Measurements from ENCODE around the gene BCLAF1. TPM values are rescaled to one million over a fixed set of nuclear protein-coding genes. Genes with fewer than 3 reads are reported as not detected.

The BCLAF1 gene, protein sequence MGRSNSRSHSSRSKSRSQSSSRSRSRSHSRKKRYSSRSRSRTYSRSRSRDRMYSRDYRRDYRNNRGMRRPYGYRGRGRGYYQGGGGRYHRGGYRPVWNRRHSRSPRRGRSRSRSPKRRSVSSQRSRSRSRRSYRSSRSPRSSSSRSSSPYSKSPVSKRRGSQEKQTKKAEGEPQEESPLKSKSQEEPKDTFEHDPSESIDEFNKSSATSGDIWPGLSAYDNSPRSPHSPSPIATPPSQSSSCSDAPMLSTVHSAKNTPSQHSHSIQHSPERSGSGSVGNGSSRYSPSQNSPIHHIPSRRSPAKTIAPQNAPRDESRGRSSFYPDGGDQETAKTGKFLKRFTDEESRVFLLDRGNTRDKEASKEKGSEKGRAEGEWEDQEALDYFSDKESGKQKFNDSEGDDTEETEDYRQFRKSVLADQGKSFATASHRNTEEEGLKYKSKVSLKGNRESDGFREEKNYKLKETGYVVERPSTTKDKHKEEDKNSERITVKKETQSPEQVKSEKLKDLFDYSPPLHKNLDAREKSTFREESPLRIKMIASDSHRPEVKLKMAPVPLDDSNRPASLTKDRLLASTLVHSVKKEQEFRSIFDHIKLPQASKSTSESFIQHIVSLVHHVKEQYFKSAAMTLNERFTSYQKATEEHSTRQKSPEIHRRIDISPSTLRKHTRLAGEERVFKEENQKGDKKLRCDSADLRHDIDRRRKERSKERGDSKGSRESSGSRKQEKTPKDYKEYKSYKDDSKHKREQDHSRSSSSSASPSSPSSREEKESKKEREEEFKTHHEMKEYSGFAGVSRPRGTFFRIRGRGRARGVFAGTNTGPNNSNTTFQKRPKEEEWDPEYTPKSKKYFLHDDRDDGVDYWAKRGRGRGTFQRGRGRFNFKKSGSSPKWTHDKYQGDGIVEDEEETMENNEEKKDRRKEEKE
- total RNA-seq = 100 to 1,000 TPM; 136 to 218 (median 151) TPM

DNA sequence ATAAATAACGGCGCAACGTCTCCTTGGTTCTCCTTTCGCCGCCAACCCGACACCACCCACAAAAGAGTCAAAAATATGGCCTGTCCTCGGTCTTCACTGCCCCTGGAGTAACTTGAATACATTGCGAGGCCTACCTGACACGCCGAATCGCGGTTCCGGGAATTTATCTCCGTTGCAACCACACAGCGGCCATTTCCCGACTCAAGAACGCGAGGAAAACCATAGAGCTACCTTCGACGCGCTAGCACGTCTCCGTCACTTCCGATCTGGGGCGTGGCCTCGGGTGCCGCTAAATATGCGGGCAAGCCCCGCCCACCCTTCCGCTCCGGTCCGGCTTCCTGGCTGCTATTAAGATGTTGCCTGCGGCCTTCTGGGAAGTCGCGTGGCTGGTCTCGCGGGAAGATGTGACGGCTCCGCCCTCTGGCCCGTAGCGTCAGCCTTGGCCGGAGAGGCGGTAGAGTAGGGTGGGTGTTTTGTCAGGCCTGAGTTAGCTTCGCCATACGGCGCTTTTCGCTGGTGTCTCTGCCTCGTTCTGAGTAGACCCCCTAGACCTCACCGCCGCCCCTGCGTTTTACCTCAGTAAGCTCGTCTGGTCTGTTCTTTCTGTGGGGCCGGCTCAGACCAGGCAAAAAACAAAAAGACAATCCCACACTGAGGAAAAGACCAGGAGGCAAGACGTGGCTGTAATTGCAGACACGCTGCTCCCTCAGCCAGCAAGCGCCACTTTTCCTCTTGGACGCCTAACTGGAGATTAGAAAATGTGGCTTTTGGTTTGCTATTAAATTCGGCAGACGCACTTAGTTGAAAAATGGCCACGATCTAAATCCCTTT, at the start of gene BCLAF1:
Gene BCLAF1, minus strand, starts transcription at position 268 of the 831 bp plus-strand sequence. CDS start 9,980 bp downstream, outside the sequence.
- intact Hi-C loops (cut with DNase I; ENCODE audit: low total_unique reads) = no loop called here

DNA sequence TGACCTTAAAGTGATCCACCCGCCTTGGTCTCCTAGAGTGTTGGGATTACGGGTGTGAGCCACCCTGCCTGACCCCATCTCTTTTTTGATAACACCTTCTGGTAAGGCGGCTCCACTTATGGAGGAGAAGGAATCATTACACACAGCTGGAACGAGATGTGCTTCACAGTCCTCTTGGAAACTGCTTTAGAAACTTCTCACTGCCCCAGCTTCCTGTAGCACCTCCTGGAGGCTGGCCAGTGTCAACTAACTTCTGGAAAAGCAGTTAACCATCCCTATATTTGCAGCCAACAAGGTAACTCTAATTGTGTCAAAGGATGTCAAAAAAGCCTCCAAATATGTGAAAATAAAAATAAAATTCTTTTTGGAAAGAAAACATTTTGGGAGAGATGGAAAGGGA, 48.8 kb upstream of the BCLAF1 start:
- H3K27ac ChIP-seq = no peak overlapping the region
- no peak overlapping the region for H3K4me3 ChIP-seq
- H3K9me3 ChIP-seq = no peaks in the 10 kb centered on the region
- H3K27me3 ChIP-seq = no peaks in the 10 kb centered on the region
- TF ChIP-seq, protein P1, sequence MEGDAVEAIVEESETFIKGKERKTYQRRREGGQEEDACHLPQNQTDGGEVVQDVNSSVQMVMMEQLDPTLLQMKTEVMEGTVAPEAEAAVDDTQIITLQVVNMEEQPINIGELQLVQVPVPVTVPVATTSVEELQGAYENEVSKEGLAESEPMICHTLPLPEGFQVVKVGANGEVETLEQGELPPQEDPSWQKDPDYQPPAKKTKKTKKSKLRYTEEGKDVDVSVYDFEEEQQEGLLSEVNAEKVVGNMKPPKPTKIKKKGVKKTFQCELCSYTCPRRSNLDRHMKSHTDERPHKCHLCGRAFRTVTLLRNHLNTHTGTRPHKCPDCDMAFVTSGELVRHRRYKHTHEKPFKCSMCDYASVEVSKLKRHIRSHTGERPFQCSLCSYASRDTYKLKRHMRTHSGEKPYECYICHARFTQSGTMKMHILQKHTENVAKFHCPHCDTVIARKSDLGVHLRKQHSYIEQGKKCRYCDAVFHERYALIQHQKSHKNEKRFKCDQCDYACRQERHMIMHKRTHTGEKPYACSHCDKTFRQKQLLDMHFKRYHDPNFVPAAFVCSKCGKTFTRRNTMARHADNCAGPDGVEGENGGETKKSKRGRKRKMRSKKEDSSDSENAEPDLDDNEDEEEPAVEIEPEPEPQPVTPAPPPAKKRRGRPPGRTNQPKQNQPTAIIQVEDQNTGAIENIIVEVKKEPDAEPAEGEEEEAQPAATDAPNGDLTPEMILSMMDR (IDR thresholded peaks at IDR 0.05) = no peak
- TF ChIP-seq POLR2A (IDR thresholded peaks at IDR 0.05) (no peak), POLR2AphosphoS5 (IDR thresholded peaks at IDR 0.05) (no peak)
- H3K4me1 ChIP-seq = no peaks in the 10 kb centered on the region
- DNase-seq (ENCODE audit: low spot score in 2 of 2) = no peak
- H3K36me3 ChIP-seq = no peaks in the 10 kb centered on the region
- intact Hi-C loops (cut with DNase I; ENCODE audit: low total_unique reads) = no loop called here

More for the DNA sequence above, at the start of gene BCLAF1:
- no peaks in the 10 kb centered on the region for H3K36me3 ChIP-seq
- peak; percentile 99 to 100 (median 99) for TF ChIP-seq POLR2AphosphoS5 (IDR thresholded peaks at IDR 0.05)
- TF ChIP-seq, protein P1 (IDR thresholded peaks at IDR 0.05) = peak in 1 of 3 donors; percentile 5
- TF ChIP-seq POLR2A (IDR thresholded peaks at IDR 0.05) = peak; percentile 99
- peak within 1 kb of the TSS; percentile 87 to 96 (median 95) for H3K4me3 ChIP-seq
- H3K27ac ChIP-seq = peak within 1 kb of the TSS; percentile 100
- H3K27me3 ChIP-seq = no peaks in the 10 kb centered on the region
- H3K9me3 ChIP-seq = no peaks in the 10 kb centered on the region
- peak; percentile 99 for DNase-seq (ENCODE audit: low spot score in 2 of 2)
- peaks cover 2 to 23% of the 10 kb centered on the region in 2 donors for H3K4me1 ChIP-seq

DNA sequence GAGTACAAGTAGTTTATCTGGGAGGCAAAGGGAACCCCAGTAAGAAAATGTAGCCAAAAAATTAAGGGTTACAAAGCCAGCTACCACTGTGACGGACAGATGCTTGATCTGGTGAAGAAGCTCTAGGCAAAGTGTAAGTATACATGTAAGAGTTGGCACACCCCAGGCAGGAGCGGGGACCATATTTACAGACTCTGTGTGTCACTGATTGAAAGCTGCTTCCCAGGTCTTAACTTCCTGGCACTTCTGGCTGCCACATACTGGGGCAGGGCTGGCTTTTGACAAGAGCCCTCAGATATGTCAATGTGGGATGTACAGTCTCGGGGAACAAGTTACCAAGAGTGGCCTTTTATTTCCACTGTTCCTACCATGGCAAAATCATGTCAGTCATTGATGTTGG, 48.0 kb upstream of the BCLAF1 start:
- no peaks in the 10 kb centered on the region for H3K9me3 ChIP-seq
- no peak for TF ChIP-seq POLR2AphosphoS5 (IDR thresholded peaks at IDR 0.05)

DNA sequence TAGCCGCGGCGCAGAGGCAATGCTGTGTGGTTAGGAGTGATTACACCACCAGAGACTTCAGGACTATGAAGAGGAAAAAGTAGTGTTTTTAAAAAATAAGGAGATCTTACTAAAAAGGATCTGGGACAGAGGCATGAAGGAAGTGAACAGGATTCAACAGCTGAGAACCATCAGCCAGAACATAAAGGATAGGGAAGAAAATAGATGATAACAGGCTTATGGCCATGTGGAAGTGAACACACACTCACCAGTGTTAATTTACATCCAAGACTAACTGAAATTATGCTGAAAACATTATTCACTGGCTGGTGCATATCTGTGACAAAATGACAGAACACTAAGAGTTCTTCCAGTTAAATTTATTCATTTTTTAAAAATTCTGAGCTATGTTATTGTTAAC, 47.5 kb upstream of the BCLAF1 start:
- TF ChIP-seq POLR2AphosphoS5 (IDR thresholded peaks at IDR 0.05) (no peak), POLR2A (IDR thresholded peaks at IDR 0.05) (no peak)
- TF ChIP-seq, protein P1 (IDR thresholded peaks at IDR 0.05) = no peak
- Histone ChIP-seq H3K27me3 (no peaks in the 10 kb centered on the region), H3K4me3 (no peak overlapping the region), H3K9me3 (no peaks in the 10 kb centered on the region), H3K36me3 (no peaks in the 10 kb centered on the region), H3K27ac (no peak overlapping the region), H3K4me1 (no peaks in the 10 kb centered on the region)
- no peak for DNase-seq (ENCODE audit: low spot score in 2 of 2)
- intact Hi-C loops (cut with DNase I; ENCODE audit: low total_unique reads) = no loop called here

More for the DNA sequence above, 48.0 kb upstream of the BCLAF1 start:
- intact Hi-C loops (cut with DNase I; ENCODE audit: low total_unique reads) = no loop called here
- Histone ChIP-seq H3K36me3 (no peaks in the 10 kb centered on the region), H3K27ac (no peak overlapping the region), H3K27me3 (no peaks in the 10 kb centered on the region), H3K4me1 (no peaks in the 10 kb centered on the region), H3K4me3 (no peak overlapping the region)
- no peak for DNase-seq (ENCODE audit: low spot score in 2 of 2)

DNA sequence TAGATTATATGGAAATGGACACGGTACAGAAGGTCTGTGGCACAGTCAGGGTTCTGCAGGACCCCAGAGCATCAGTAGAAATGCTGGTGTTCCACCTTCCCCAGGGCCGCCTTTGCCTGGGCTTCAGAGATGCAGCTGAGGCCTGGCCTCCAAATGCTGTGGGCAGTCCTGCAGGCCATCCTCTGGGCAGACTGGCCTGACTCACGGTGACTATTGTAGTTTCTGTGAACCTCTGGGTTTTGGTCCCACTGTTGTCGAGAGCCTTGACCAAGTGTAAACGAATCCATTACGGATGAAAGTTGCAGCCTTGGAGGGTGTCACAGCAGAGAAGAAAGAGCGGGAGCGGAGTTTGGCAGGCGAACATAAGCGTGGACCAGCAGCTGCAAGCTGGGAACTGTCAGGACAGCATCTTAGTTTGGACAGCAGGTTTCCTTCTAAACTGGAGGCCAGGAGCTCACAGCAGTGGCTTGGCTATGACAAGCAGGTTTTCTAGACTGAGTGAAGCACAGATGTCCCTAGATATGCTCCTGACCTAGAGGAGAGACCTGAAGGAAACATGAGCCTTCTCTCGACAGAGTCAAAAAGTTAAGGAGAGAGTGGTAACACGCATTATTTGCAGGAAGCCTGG, 46.2 kb upstream of the BCLAF1 start:
- TF ChIP-seq POLR2A (IDR thresholded peaks at IDR 0.05) (no peak), POLR2AphosphoS5 (IDR thresholded peaks at IDR 0.05) (no peak)
- TF ChIP-seq, protein P1 (IDR thresholded peaks at IDR 0.05) = no peak
- H3K9me3 ChIP-seq = no peaks in the 10 kb centered on the region
- H3K27ac ChIP-seq = no peak overlapping the region
- DNase-seq (ENCODE audit: low spot score in 2 of 2) = no peak
- no peak overlapping the region for H3K4me3 ChIP-seq
- intact Hi-C loops (cut with DNase I; ENCODE audit: low total_unique reads) = no loop called here
- no peaks in the 10 kb centered on the region for H3K27me3 ChIP-seq
- H3K36me3 ChIP-seq = no peaks in the 10 kb centered on the region
- no peaks in the 10 kb centered on the region for H3K4me1 ChIP-seq

All from breast epithelium (tissue), 4 donors.